ENCODE data around the gene MYO15A.

GRCh38 chr17:18176176-18176575, 67.6 kb downstream of the MYO15A start:
- TF ChIP-seq, protein P1, sequence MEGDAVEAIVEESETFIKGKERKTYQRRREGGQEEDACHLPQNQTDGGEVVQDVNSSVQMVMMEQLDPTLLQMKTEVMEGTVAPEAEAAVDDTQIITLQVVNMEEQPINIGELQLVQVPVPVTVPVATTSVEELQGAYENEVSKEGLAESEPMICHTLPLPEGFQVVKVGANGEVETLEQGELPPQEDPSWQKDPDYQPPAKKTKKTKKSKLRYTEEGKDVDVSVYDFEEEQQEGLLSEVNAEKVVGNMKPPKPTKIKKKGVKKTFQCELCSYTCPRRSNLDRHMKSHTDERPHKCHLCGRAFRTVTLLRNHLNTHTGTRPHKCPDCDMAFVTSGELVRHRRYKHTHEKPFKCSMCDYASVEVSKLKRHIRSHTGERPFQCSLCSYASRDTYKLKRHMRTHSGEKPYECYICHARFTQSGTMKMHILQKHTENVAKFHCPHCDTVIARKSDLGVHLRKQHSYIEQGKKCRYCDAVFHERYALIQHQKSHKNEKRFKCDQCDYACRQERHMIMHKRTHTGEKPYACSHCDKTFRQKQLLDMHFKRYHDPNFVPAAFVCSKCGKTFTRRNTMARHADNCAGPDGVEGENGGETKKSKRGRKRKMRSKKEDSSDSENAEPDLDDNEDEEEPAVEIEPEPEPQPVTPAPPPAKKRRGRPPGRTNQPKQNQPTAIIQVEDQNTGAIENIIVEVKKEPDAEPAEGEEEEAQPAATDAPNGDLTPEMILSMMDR (IDR thresholded peaks at IDR 0.05) = no peak
- TF ChIP-seq POLR2AphosphoS5 (IDR thresholded peaks at IDR 0.05) = no peak
- no peak for TF ChIP-seq POLR2A (IDR thresholded peaks at IDR 0.05)
